MM.1S (cell line): ENCODE results near the gene GJA8.
A peak's percentile ranks its signal among the peaks of the same experiment; 100 is the strongest.

ENCODE experiments used
- DNase-seq: peaks from one replicate; pipeline ENCODE4 v3.0.0-alpha.2; 2015
- H2AFZ ChIP-seq: fragments of 300-600 bp; sonication (generic); 2 replicates; pipeline ENCODE4 v1.6.0; 2016; ENCODE audit warnings: antibody characterized with exemption, low read length
- H3F3A ChIP-seq: fragments of 300-600 bp; sonication (generic); 2 replicates; pipeline ENCODE4 v1.6.1; 2016; ENCODE audit warnings: mild to moderate bottlenecking, antibody characterized with exemption, low read length, moderate library complexity, mixed read lengths; ENCODE audit not compliant: insufficient read depth
- H3K27ac ChIP-seq: fragments of 300-600 bp; sonication (generic); 2 replicates; pipeline ENCODE4 v1.5.1; 2016; ENCODE audit warnings: mild to moderate bottlenecking, low read length
- H3K27me3 ChIP-seq: fragments of 300-600 bp; sonication (generic); replicated peaks from 2 replicates; pipeline ENCODE4 v1.6.0; 2016; ENCODE audit warnings: low read length; ENCODE audit not compliant: insufficient read depth
- H3K36me3 ChIP-seq: fragments of 300-600 bp; sonication (generic); replicated peaks from 2 replicates; pipeline ENCODE4 v1.6.1; 2016; ENCODE audit warnings: mild to moderate bottlenecking, low read length, mixed read lengths; ENCODE audit not compliant: insufficient read depth
- H3K4me1 ChIP-seq: fragments of 300-600 bp; sonication (generic); 2 replicates; pipeline ENCODE4 v1.6.1; 2016; ENCODE audit warnings: low read length, mixed read lengths
- H3K4me2 ChIP-seq: fragments of 300-600 bp; sonication (generic); 2 replicates; pipeline ENCODE4 v1.6.0; 2016; ENCODE audit warnings: low read depth, low read length
- H3K4me3 ChIP-seq: fragments of 300-600 bp; sonication (generic); 2 replicates; pipeline ENCODE4 v1.5.1; 2016; ENCODE audit warnings: low read length, mixed read lengths
- H3K79me2 ChIP-seq: fragments of 300-600 bp; sonication (generic); 2 replicates; pipeline ENCODE4 v1.6.1; 2016; ENCODE audit warnings: mixed run types, low read length, mixed read lengths
- H3K9ac ChIP-seq: fragments of 300-600 bp; sonication (generic); 2 replicates; pipeline ENCODE4 v1.6.1; 2016; ENCODE audit warnings: low read length, mixed read lengths
- H3K9me2 ChIP-seq: fragments of 300-600 bp; sonication (generic); replicated peaks from 2 replicates; pipeline ENCODE4 v1.6.1; 2016; ENCODE audit warnings: mild to moderate bottlenecking, low read length, mixed read lengths; ENCODE audit not compliant: insufficient read depth
- H3K9me3 ChIP-seq: fragments of 300-600 bp; sonication (generic); replicated peaks from 2 replicates; pipeline ENCODE4 v1.6.1; 2016; ENCODE audit warnings: mild to moderate bottlenecking, low read length, mixed read lengths; ENCODE audit not compliant: insufficient read depth
- H4K20me1 ChIP-seq: fragments of 300-600 bp; sonication (generic); 2 replicates; pipeline ENCODE4 v1.6.1; 2016; ENCODE audit warnings: mild to moderate bottlenecking, low read length, moderate library complexity, mixed read lengths; ENCODE audit not compliant: insufficient read depth
- CTCF ChIP-seq: fragments of 300-600 bp; sonication (generic); IDR thresholded peaks from 2 replicates; pipeline ENCODE4 v1.5.1; 2016; ENCODE audit warnings: antibody characterized with exemption, low read length, mixed read lengths
- EZH2 ChIP-seq: fragments of 300-600 bp; sonication (generic); optimal IDR thresholded peaks from 2 replicates; pipeline ENCODE3; 2017; ENCODE audit warnings: low read depth, mild to moderate bottlenecking, antibody characterized with exemption, low read length, mixed read lengths
- EZH2phosphoT487 ChIP-seq: fragments of 300-600 bp; sonication (generic); IDR thresholded peaks from 2 replicates; pipeline ENCODE4 v1.6.1; 2018; ENCODE audit warnings: antibody characterized with exemption, low read length

The GJA8 gene

DNA sequence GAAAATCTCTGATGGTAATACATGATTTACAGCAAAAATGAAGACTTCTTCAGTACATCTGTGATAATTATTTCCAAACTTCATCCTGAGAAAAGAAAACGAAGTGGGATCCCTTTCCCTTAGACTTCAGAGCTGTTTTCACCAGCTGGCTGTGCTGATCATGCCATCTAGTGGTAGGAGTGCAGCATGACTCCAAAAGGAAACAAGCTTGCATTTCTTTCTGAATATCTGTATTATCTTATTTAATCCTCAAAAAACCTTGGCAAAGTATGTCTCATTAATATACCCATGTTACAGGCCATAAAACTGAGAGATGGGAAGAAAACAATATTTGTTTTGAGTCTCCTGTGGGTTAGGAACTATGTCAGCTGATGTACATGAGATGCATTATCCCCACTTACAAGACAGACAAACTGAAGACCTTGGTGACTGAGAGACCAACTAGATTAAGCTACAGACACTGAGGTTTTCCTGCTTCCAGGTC lies 9.8 kb upstream of the GJA8 start:
- no peaks in the 10 kb centered on the region for H3K36me3 ChIP-seq
- peak; percentile 64 for DNase-seq

DNA sequence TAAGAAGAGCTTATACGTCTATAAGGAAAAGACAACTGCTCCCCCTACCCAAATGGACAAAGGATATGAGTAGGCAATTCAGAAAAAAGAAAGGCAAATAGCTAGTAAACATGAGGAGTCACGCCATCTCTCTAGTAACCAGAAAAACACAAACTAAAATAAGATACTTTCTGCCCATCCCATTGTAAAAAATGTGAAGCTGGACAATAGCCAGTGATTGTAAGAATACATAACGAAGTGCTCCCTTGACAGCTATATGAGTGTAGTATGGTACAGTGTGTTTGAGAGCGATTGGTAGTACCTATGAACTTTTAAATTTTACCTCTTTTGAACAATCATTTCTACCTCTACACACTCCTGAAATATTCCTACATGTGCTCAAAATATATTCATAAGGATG lies 7.5 kb upstream of the GJA8 start:
- Histone ChIP-seq H2AFZ (no peak overlapping the region), H3K79me2 (no peaks in the 10 kb centered on the region), H3K27me3 (no peaks in the 10 kb centered on the region), H3K27ac (no peak overlapping the region), H3K9me2 (no peaks in the 10 kb centered on the region), H3K9ac (no peak overlapping the region), H3F3A (no peaks in the 10 kb centered on the region), H4K20me1 (no peaks in the 10 kb centered on the region), H3K4me1 (no peaks in the 10 kb centered on the region), H3K9me3 (no peaks in the 10 kb centered on the region), H3K4me2 (no peak overlapping the region), H3K36me3 (no peaks in the 10 kb centered on the region), H3K4me3 (no peak overlapping the region)
- no peak for DNase-seq
- TF ChIP-seq EZH2: no peak
- TF ChIP-seq EZH2phosphoT487: no peak
- no peak for TF ChIP-seq CTCF

More for the DNA sequence above, 9.8 kb upstream of the GJA8 start:
- Histone ChIP-seq H3F3A (no peaks in the 10 kb centered on the region), H3K27ac (no peak overlapping the region), H3K9ac (no peak overlapping the region), H3K27me3 (no peaks in the 10 kb centered on the region), H3K4me2 (no peak overlapping the region), H3K79me2 (no peaks in the 10 kb centered on the region), H3K4me3 (no peak overlapping the region), H3K4me1 (no peaks in the 10 kb centered on the region), H3K9me3 (no peaks in the 10 kb centered on the region), H4K20me1 (no peaks in the 10 kb centered on the region), H3K9me2 (no peaks in the 10 kb centered on the region), H2AFZ (no peak overlapping the region)
- TF ChIP-seq EZH2phosphoT487 (no peak), CTCF (peak; percentile 99), EZH2 (no peak)

GRCh38 chr1:147897029-147897752 lies 5.4 kb upstream of the GJA8 start:
- H3K9me3 ChIP-seq: no peaks in the 10 kb centered on the region
- no peaks in the 10 kb centered on the region for H4K20me1 ChIP-seq
- no peak overlapping the region for H3K27ac ChIP-seq
- no peaks in the 10 kb centered on the region for H3K79me2 ChIP-seq
- no peak overlapping the region for H2AFZ ChIP-seq
- H3K4me1 ChIP-seq: no peaks in the 10 kb centered on the region
- H3K4me2 ChIP-seq: no peak overlapping the region
- no peak overlapping the region for H3K9ac ChIP-seq
- H3K27me3 ChIP-seq: no peaks in the 10 kb centered on the region
- no peaks in the 10 kb centered on the region for H3K36me3 ChIP-seq
- no peaks in the 10 kb centered on the region for H3K9me2 ChIP-seq
- no peaks in the 10 kb centered on the region for H3F3A ChIP-seq
- TF ChIP-seq EZH2phosphoT487 (no peak), CTCF (no peak), EZH2 (no peak)
- DNase-seq: no peak
- no peak overlapping the region for H3K4me3 ChIP-seq
